Endothelial cell of umbilical vein (primary cell): ENCODE measurements around the gene CRY2.

Source experiments
- CTCF ChIP-seq, 2 donors: IDR thresholded peaks; 1 replicate in 1 of 2; 2 replicates in 1 of 2; pipeline ENCODE4 v1.5.1; 2011; ENCODE audit warnings: low read length in 2 of 2, mild to moderate bottlenecking in 2 of 2, moderate library complexity in 2 of 2, control low read depth in 1 of 2, inconsistent platforms in 1 of 2, low read depth in 1 of 2; ENCODE audit not compliant: insufficient read depth in 1 of 2; ENCODE audit errors: extremely low read depth in 1 of 2
- TF ChIP-seq, protein P1 (sequence below): IDR thresholded peaks from 2 replicates; pipeline ENCODE4 v1.6.1; 2011; ENCODE audit not compliant: insufficient read depth, insufficient read length

DNA sequence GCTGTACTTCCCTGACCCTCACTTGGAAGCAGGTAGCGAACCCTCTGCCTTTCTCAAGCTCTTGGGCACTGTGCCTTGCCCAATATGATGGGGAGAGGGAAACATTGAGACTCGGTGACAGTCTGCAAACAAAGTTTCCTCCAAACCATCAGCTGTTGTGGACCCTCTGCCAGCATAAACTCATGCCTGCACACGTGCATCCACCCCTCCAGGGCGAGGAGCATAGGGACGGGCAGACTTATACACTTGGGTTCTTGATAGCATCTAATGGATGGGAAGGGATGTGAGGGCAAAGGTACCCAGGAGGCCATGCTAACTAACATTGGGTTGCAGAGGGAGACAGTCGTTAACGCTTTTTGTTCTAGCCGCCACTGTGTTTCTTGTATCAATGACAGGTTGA lies 29.9 kb downstream of the CRY2 start:
- TF ChIP-seq, protein P1, sequence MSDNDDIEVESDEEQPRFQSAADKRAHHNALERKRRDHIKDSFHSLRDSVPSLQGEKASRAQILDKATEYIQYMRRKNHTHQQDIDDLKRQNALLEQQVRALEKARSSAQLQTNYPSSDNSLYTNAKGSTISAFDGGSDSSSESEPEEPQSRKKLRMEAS, result no peak
- no peak for TF ChIP-seq CTCF (IDR thresholded peaks at IDR 0.05; ENCODE audit: extremely low read depth in 1 of 2, insufficient read depth in 1 of 2, low read depth in 1 of 2, low read length in 2 of 2)
